NB4 (cell line): Measurements from ENCODE around the gene MMRN1.

Experiments used
- DNase-seq: peaks from one replicate; pipeline ENCODE4 v3.0.0; 2010; ENCODE audit warnings: low read depth
- H3K4me3 ChIP-seq: one replicate; pipeline ENCODE4 v1.5.1; 2011; ENCODE audit warnings: mild to moderate bottlenecking, low read depth, low read length, moderate library complexity
- MAX ChIP-seq: IDR thresholded peaks from 2 replicates; pipeline ENCODE4 v1.6.1; 2011; ENCODE audit warnings: low read depth, low read length
- MYC ChIP-seq: IDR thresholded peaks from 2 replicates; pipeline ENCODE4 v1.6.1; 2011; ENCODE audit warnings: low read depth, low read length
- POLR2A ChIP-seq: IDR thresholded peaks from 2 replicates; pipeline ENCODE4 v1.6.1; 2011; ENCODE audit warnings: mild to moderate bottlenecking; ENCODE audit not compliant: insufficient read length; ENCODE audit errors: extremely low read depth
- TF ChIP-seq, protein P1 (sequence below): IDR thresholded peaks from one replicate; pipeline ENCODE4 v1.5.1; 2012; ENCODE audit warnings: low read depth, low read length

Gene MMRN1

DNA sequence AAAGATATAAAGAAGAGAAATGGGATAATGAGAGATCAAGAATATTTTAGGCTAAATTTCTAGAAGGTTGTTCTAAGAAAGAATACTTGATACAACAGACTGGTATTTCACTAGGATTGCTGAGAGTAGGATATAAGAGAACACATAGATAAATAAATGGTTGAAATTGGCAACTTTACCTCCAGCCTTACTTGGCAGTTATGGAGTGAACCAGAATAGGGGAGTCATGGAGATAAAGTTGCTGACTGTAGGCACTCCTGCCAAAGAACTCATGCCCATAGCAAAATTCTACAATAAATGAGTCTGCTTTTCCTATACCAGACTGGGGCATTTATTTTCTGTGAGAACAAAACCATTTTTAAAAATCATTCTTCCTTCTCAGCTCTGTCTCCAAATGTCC is 26.4 kb upstream of the MMRN1 start:
- TF ChIP-seq, protein P1, sequence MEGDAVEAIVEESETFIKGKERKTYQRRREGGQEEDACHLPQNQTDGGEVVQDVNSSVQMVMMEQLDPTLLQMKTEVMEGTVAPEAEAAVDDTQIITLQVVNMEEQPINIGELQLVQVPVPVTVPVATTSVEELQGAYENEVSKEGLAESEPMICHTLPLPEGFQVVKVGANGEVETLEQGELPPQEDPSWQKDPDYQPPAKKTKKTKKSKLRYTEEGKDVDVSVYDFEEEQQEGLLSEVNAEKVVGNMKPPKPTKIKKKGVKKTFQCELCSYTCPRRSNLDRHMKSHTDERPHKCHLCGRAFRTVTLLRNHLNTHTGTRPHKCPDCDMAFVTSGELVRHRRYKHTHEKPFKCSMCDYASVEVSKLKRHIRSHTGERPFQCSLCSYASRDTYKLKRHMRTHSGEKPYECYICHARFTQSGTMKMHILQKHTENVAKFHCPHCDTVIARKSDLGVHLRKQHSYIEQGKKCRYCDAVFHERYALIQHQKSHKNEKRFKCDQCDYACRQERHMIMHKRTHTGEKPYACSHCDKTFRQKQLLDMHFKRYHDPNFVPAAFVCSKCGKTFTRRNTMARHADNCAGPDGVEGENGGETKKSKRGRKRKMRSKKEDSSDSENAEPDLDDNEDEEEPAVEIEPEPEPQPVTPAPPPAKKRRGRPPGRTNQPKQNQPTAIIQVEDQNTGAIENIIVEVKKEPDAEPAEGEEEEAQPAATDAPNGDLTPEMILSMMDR: no peak
- TF ChIP-seq POLR2A: no peak
- no peak for TF ChIP-seq MAX
- TF ChIP-seq MYC: no peak
- no peak overlapping the region for H3K4me3 ChIP-seq
- DNase-seq: no peak

- no peak for TF ChIP-seq MYC
- TF ChIP-seq, protein P1: no peak
- DNase-seq: no peak
- H3K4me3 ChIP-seq: no peak overlapping the region
Observed at GRCh38 chr4:89868999-89869589, 25.6 kb upstream of the MMRN1 start.

DNA sequence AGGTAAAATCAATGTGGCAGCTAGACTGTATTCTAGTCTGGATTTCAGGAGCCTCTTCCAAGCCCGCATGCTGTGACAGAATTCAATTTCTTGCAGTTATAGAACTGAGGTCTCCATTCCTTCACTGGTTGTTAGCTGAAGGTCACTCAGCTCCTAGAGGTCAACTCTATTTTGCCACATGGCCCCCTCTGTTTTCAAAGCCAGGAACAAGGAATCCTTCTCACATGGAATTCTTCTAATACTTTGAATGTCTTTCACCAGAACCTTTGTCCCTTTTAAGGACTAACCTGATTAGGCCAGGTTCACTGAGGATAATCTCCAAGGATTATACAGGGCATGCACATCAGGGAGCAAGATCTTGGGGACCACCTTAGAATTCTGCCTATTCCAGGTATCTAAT is 23.4 kb upstream of the MMRN1 start:
- TF ChIP-seq MYC (no peak), MAX (no peak), POLR2A (no peak)
- TF ChIP-seq, protein P1: no peak
- DNase-seq: no peak
- H3K4me3 ChIP-seq: no peak overlapping the region

- TF ChIP-seq MAX (no peak), POLR2A (no peak), MYC (no peak)
- TF ChIP-seq, protein P1: no peak
- H3K4me3 ChIP-seq: no peak overlapping the region
- no peak for DNase-seq
Observed at GRCh38 chr4:89876548-89876947, 18.1 kb upstream of the MMRN1 start.

DNA sequence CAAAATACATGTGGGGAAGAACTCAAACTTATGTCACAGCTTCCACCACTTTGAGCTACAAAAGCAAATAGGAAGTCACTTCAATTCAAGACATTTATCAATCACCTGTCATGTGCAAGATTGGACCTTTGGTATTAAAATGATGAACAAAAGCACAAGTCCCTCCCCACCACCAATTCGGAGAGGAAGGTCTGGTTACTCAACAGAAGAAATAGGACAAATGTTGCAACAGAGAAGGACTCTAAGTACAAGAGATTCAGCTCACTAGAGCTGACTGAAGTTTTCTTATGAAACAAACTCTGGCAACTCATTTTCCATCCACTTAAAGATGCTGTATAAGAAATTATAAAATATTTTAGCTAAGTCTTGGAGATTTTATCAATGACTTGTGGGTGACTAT is 16.0 kb upstream of the MMRN1 start:
- DNase-seq: peak; percentile 5
- no peak overlapping the region for H3K4me3 ChIP-seq
- TF ChIP-seq POLR2A: no peak
- TF ChIP-seq, protein P1: no peak
- TF ChIP-seq MYC: no peak
- TF ChIP-seq MAX: no peak

DNA sequence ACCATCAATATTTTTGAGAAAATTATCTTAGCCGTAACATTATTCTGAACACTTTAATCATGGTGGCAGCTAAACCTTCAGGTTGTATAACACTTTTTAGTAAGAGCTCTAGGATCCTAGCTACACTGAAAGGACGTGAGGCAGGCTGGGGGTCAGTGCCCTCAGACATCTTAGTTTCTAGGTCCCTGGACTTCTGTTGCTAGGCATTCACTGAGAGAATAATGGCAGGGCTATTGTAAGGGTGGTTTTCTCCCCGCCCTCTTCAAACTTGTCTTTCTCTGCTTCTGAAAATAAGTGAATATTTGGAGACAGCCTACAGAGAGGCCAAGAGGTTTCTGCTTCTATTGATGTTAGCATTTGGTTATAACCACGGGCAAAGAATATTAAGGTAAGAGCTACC is 15.4 kb upstream of the MMRN1 start:
- DNase-seq: no peak
- no peak overlapping the region for H3K4me3 ChIP-seq
- TF ChIP-seq POLR2A: no peak
- no peak for TF ChIP-seq MYC
- no peak for TF ChIP-seq MAX
- TF ChIP-seq, protein P1: no peak
